Suprapubic skin (tissue), 4 donors: ENCODE measurements around the gene ARHGAP30.

ENCODE experiments used
- EP300 ChIP-seq: sonication (generic); formaldehyde crosslinking; IDR thresholded peaks from one replicate; pipeline ENCODE4 v1.6.1; 2017; ENCODE audit warnings: antibody characterized with exemption
- POLR2A ChIP-seq, 2 donors: fragments of 450-650 bp; IDR thresholded peaks; one replicate each; pipeline ENCODE4 v1.6.1; 2017; ENCODE audit warnings: antibody characterized with exemption in 2 of 2, mild to moderate bottlenecking in 2 of 2, moderate library complexity in 2 of 2
- POLR2AphosphoS5 ChIP-seq, 3 donors: sonication (generic); formaldehyde crosslinking; IDR thresholded peaks; one replicate each; pipeline ENCODE4 v1.6.1; 2017; ENCODE audit warnings: antibody characterized with exemption in 3 of 3
- TF ChIP-seq, protein P1 (sequence below), 2 donors: fragments of 200-600 bp in 1 of 2; fragments of 450-650 bp in 1 of 2; sonication (generic) in 1 of 2; IDR thresholded peaks; one replicate each; pipeline ENCODE4 v1.5.1; 2016 to 2019; ENCODE audit warnings: antibody characterized with exemption in 2 of 2, mild to moderate bottlenecking in 1 of 2, moderate library complexity in 1 of 2

DNA sequence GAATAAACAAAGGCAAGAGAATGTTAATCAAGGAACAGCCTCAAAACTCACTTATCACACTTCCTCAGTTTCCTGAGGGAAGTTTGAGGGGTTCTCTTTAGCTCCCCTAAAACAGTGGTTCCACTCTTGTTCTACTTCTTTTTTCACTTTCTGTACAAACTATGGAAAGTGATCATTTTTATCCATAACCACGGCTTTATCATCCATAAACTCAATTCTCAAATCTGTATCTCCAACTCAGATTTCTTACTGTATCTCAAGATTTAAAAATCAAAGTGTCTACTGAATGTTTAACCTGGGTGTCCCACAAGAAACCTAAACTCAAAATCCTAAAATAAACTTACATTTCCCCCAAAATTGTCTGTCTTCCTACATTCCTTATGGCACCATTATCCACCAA, 44.2 kb upstream of the ARHGAP30 start:
- no peak for TF ChIP-seq POLR2AphosphoS5 (IDR thresholded peaks at IDR 0.05)
- TF ChIP-seq, protein P1, sequence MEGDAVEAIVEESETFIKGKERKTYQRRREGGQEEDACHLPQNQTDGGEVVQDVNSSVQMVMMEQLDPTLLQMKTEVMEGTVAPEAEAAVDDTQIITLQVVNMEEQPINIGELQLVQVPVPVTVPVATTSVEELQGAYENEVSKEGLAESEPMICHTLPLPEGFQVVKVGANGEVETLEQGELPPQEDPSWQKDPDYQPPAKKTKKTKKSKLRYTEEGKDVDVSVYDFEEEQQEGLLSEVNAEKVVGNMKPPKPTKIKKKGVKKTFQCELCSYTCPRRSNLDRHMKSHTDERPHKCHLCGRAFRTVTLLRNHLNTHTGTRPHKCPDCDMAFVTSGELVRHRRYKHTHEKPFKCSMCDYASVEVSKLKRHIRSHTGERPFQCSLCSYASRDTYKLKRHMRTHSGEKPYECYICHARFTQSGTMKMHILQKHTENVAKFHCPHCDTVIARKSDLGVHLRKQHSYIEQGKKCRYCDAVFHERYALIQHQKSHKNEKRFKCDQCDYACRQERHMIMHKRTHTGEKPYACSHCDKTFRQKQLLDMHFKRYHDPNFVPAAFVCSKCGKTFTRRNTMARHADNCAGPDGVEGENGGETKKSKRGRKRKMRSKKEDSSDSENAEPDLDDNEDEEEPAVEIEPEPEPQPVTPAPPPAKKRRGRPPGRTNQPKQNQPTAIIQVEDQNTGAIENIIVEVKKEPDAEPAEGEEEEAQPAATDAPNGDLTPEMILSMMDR (IDR thresholded peaks at IDR 0.05), result no peak
- no peak for TF ChIP-seq POLR2A (IDR thresholded peaks at IDR 0.05)
- TF ChIP-seq EP300, result no peak
